GM19351 (cell line): ENCODE measurements around the gene PODNL1.

Experiments used
- ATAC-seq: cut with Tn5 transposase; IDR thresholded peaks from one replicate; pipeline ENCODE4 v1.9.1; 2021; ENCODE audit warnings: mild to moderate bottlenecking, moderate library complexity; ENCODE audit not compliant: unreplicated experiment

PODNL1 gene

GRCh38 chr19:13938301-13939064, at the start of gene PODNL1:
Gene PODNL1 (minus strand): TSS chr19:13938417. CDS start chr19:13938181, 236 bp downstream.
- ATAC-seq: no peak

DNA sequence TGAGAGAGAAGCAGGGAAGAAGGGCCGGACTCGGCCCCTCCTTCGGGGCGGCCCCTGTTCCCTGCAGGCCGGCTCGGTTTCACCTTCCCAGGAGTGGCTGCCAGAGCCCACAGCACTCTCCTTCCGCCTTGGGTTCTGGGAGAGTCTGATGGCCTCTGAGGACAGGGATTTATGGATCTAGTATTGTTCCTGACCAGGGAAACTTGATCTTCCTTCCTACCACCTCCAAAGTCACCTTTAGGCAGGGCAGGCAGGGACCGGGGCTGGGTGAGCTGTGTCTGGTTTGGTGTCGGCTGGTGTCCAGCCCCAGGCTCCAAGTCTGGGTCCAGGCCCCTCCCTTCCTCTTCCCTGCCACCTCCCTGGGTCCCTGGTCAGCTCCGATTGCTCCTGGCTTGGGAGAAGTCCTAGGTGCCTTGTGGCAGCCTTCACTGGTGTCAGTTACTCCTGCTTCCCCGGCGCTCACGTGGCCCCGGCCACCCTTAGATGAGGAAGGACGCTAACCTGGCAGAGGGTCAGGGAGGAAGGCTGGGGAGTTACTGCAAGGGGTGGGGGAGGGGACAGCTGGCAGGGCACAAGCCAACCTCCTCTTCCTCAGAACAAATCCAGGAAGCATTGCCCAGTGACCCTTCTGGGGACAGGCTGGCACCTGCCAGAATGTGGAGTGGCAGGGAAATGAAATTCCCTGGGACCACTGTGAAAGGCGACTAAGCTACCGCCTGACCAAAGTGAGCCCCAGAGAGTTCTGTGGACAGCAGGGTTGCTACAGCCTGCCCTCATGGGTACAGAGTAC, 49.1 kb upstream of the PODNL1 start:
- ATAC-seq: no peak

DNA sequence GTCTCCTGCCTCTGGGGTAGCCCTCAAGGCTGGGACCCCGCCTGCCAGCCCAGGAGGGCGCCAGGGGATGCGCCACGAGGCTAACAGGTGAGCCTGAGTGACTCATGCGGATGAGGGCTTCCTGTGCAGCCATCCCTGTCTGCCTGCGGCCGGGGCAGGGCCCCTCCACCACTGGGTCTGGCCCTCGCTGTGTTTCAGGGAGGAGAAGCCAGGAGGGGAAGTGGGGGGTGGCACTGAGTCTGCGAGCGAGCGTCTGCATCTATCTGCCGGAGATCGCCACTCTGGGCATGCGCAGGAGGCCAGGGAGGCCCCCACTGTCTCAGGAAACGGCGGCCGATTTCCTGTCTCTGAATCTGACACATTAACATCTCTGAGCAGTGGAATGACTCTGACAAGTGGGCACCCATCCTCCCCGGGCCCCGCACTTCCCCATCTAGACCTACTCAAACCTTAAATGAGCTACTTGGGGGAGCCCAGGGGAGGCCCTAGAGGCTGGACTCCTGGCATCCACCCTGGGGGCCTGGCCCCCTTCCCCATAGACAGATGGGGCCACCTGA, 48.2 kb upstream of the PODNL1 start:
- peak; percentile 81 for ATAC-seq

- ATAC-seq: peak; percentile 24
These were observed 47.6 kb upstream of the PODNL1 start for GRCh38 chr19:13985771-13986347.

- ATAC-seq: no peak
These were observed 46.9 kb upstream of the PODNL1 start for GRCh38 chr19:13984875-13985741.

- no peak for ATAC-seq
These were observed 46.0 kb upstream of the PODNL1 start for GRCh38 chr19:13984186-13984585.

DNA sequence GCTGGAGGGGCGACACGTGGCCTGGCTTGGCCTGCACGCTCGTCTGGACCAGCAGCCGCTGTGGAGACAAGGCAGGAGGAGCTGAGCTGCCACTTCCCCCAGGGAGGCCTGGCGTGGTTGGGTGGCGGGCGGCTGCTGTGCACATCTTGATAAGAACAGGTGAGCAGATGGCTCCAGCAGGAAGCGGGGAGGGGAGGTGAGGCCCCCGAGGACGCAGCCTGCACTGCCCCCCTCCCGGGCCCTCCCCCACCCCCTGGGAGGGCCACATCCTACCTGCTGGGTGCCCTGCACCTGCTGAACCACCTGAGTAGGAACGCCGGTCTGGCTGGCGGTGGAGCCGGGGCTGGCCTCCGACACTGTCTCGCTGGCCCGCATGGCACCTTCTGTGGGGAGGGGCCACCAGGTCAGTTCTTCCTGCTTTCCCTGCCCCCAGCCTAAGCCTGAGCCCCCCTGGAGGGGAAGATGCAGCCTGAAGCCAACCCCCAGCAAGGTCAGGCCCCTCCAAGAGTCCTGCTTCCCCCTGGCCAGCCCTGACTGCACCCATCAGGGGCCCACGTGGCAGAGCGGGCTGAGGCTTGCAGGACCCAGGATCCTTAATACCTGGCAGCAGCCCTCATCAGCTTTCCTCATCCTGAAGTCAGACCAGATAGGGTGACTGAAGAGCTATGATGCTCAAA, 45.1 kb upstream of the PODNL1 start:
- no peak for ATAC-seq

- no peak for ATAC-seq
These were observed 44.6 kb upstream of the PODNL1 start for GRCh38 chr19:13982773-13983172.

- no peak for ATAC-seq
These were observed 43.8 kb upstream of the PODNL1 start for GRCh38 chr19:13981988-13982501.

- no peak for ATAC-seq
These were observed 43.2 kb upstream of the PODNL1 start for GRCh38 chr19:13981467-13981866.

GRCh38 chr19:13981021-13981420, 42.8 kb upstream of the PODNL1 start:
- no peak for ATAC-seq

GRCh38 chr19:13980340-13980739, 42.1 kb upstream of the PODNL1 start:
- ATAC-seq: no peak

DNA sequence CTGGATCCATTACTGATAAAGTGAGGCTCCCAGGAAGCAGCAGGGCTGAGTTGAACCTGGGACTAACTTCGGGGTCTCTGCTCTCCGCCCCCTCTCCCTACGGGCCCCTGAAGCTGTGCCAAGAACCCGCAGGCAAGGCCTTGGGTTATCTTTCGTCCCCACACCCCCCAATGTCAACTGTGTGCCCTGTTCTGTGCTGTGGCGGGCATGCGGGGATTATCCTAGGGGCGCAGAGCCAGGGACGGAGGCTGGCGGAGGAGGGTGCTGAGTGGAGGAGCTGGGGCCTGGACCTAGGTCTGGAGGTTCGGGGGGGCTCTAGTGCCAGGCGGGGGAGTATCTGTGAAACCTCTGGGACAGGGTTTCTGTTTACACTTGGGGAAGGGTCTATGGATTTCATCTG, 41.5 kb upstream of the PODNL1 start:
- no peak for ATAC-seq

- no peak for ATAC-seq
These were observed 41.0 kb upstream of the PODNL1 start for GRCh38 chr19:13979244-13979615.

GRCh38 chr19:13978351-13979243, 40.4 kb upstream of the PODNL1 start:
- ATAC-seq: no peak

GRCh38 chr19:13977803-13978202, 39.6 kb upstream of the PODNL1 start:
- no peak for ATAC-seq

- ATAC-seq: no peak
These were observed 38.2 kb upstream of the PODNL1 start for GRCh38 chr19:13976446-13976845.

GRCh38 chr19:13975870-13976269, 37.7 kb upstream of the PODNL1 start:
- no peak for ATAC-seq

GRCh38 chr19:13974073-13974472, 35.9 kb upstream of the PODNL1 start:
- ATAC-seq: no peak
